ENCODE measurements around the gene ZNF333. TPM values are rescaled to one million over a fixed set of nuclear protein-coding genes. Genes with fewer than 3 reads are reported as not detected.

ZNF333 gene
- total RNA-seq, 1 experiment from 2014 or later = 6.0 TPM

DNA sequence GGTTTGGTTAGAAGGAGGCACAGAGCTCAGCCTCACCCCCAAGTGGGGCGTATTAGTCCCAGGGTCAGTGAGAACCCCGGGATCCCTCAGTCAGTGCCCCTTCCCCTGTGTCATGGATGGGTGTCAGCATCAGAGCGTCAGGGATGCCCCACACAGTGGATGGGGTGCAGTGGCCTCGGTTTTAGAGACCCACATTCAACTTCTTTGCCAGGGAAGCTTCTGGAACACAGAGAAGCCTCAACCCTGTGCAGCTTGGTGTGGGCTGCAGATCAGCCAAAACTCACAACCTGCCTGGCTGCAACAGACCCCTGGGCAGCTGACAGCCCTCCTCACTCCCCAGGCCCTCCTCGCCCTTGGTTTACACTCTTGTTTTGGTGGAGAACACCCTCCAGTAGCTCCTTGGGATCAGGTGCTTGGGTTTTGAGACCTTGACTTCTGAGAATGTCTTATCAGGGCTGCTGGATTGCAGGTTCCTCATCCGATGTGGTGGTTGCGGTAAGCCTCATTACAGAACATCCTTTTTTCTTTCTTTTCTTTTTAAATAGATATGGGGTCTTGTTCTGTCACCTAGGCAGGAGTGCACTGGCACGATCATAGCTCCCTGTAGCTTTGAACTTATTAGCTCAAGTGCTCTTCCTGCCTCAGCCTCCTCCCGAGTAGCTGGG is 11.0 kb downstream of the ZNF333 start:
- Histone ChIP-seq H2BK12ac (ENCODE audit: insufficient read length, low read depth, low read length) (no peak overlapping the region), H4K5ac (ENCODE audit: insufficient read length, low read depth, low read length) (no peak overlapping the region), H4K8ac (replicated peaks; ENCODE audit: insufficient read length, low read depth, low read length) (no peak overlapping the region), H4K20me1 (ENCODE audit: control insufficient read depth, insufficient read depth, insufficient read length) (no peaks in the 10 kb centered on the region), H3K79me1 (ENCODE audit: insufficient read depth, low read depth, low read length, poor library complexity, severe bottlenecking) (no peaks in the 10 kb centered on the region), H3K79me2 (ENCODE audit: insufficient read depth, low read length) (no peaks in the 10 kb centered on the region), H3K23me2 (ENCODE audit: insufficient read length, low read depth, low read length, poor library complexity, severe bottlenecking) (no peaks in the 10 kb centered on the region), H3K4ac (ENCODE audit: low read depth, low read length) (no peak overlapping the region), H3K18ac (ENCODE audit: insufficient read length, low read depth, low read length) (no peak overlapping the region), H2BK15ac (ENCODE audit: low read depth, low read length) (no peak overlapping the region), H2BK120ac (ENCODE audit: low read depth, low read length, poor library complexity, severe bottlenecking) (no peak overlapping the region), H3K27ac (ENCODE audit: insufficient read length, low read depth, low read length) (no peak overlapping the region), H3T11ph (ENCODE audit: low read length) (no peak overlapping the region), H2BK20ac (ENCODE audit: low read depth, low read length, poor library complexity, severe bottlenecking) (no peak overlapping the region), H2BK5ac (ENCODE audit: insufficient read length, low read length) (no peak overlapping the region), H3K4me1 (ENCODE audit: insufficient read depth, low read length) (no peaks in the 10 kb centered on the region), H3K56ac (ENCODE audit: insufficient read length, low read depth, low read length) (no peak overlapping the region), H3K23ac (ENCODE audit: insufficient read length, low read depth, low read length) (no peak overlapping the region), H3K14ac (ENCODE audit: insufficient read depth, low read length) (no peak overlapping the region), H2AFZ (ENCODE audit: low read length) (no peak overlapping the region), H3K27me3 (ENCODE audit: insufficient read depth, low read length) (no peaks in the 10 kb centered on the region), H3K9ac (ENCODE audit: extremely low read depth, insufficient read length, low read length) (no peak overlapping the region), H3K4me2 (ENCODE audit: insufficient read depth, insufficient read length, low read length) (no peak overlapping the region), H2AK5ac (ENCODE audit: insufficient read length, low read length) (no peak overlapping the region), H3K9me3 (ENCODE audit: control insufficient read depth, low read depth, low read length) (no peaks in the 10 kb centered on the region), H4K91ac (ENCODE audit: insufficient read length, low read depth, low read length) (no peak overlapping the region)
- Mint-ChIP-seq H3K4me1 (no peaks in the 10 kb centered on the region), H3K9me3 (peaks cover 16 to 17% of the 10 kb centered on the region in 2 experiments), H3K4me3 (no peak overlapping the region), H3K36me3 (ENCODE audit: insufficient read depth in 1 of 3, low read depth in 3 of 3) (peaks cover 55 to 80% (median 77%) of the 10 kb centered on the region in 3 experiments), H3K27ac (no peak overlapping the region), H3K27me3 (ENCODE audit: low read depth) (no peaks in the 10 kb centered on the region)
- DNase-seq = no peak
- TF ChIP-seq, protein P1, sequence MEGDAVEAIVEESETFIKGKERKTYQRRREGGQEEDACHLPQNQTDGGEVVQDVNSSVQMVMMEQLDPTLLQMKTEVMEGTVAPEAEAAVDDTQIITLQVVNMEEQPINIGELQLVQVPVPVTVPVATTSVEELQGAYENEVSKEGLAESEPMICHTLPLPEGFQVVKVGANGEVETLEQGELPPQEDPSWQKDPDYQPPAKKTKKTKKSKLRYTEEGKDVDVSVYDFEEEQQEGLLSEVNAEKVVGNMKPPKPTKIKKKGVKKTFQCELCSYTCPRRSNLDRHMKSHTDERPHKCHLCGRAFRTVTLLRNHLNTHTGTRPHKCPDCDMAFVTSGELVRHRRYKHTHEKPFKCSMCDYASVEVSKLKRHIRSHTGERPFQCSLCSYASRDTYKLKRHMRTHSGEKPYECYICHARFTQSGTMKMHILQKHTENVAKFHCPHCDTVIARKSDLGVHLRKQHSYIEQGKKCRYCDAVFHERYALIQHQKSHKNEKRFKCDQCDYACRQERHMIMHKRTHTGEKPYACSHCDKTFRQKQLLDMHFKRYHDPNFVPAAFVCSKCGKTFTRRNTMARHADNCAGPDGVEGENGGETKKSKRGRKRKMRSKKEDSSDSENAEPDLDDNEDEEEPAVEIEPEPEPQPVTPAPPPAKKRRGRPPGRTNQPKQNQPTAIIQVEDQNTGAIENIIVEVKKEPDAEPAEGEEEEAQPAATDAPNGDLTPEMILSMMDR (conservative IDR thresholded peaks at IDR 0.05) = no peak
- WGBS (ENCODE audit: extremely low coverage, insufficient read length, low lambda C conversion rate) = no CpG with 5 or more reads among the region's 9 CpGs
